Brain microvascular endothelial cell (primary cell): ENCODE data around the gene LCE7A.
A peak's percentile ranks its signal among the peaks of the same experiment; 100 is the strongest.

ENCODE experiments used
- DNase-seq: peaks from one replicate; pipeline ENCODE4 v3.0.0-alpha.2; 2020
- H3K27ac ChIP-seq: fragments of 250-450 bp; sonication (Bioruptor Pico); 2 replicates; pipeline ENCODE4 v1.5.1; 2020; ENCODE audit warnings: mild to moderate bottlenecking, moderate library complexity
- H3K27me3 ChIP-seq: fragments of 250-450 bp; sonication (Bioruptor Pico); replicated peaks from 2 replicates; pipeline ENCODE4 v1.5.1; 2020; ENCODE audit warnings: mild to moderate bottlenecking
- H3K36me3 ChIP-seq: fragments of 250-450 bp; sonication (Bioruptor Pico); replicated peaks from 2 replicates; pipeline ENCODE4 v1.5.1; 2020; ENCODE audit warnings: mild to moderate bottlenecking
- H3K4me3 ChIP-seq: 2 replicates; pipeline ENCODE4 v1.5.1; 2011; ENCODE audit warnings: low read depth, mild to moderate bottlenecking, control low read depth, low read length, moderate library complexity
- in situ Hi-C: cut with HindIII; loops from 2 replicates; pipeline ENCODE4 v1.10.0; 2017; ENCODE audit warnings: low sequenced_read_pairs, low pct_ligation_motif_present
- TF ChIP-seq, protein P1 (sequence below): IDR thresholded peaks from 2 replicates; pipeline ENCODE4 v1.5.1; 2011; ENCODE audit warnings: low read depth, mild to moderate bottlenecking, moderate library complexity, low read length, control low read depth, inconsistent platforms; ENCODE audit errors: missing control alignments

The LCE7A gene

GRCh38 chr1:152861374-152861773, 1.6 kb downstream of the LCE7A start:
- DNase-seq = no peak
- Histone ChIP-seq H3K4me3 (no peak overlapping the region), H3K36me3 (no peaks in the 10 kb centered on the region), H3K27ac (no peak overlapping the region), H3K27me3 (no peaks in the 10 kb centered on the region)
- in situ Hi-C loops = no loop called here
- TF ChIP-seq, protein P1, sequence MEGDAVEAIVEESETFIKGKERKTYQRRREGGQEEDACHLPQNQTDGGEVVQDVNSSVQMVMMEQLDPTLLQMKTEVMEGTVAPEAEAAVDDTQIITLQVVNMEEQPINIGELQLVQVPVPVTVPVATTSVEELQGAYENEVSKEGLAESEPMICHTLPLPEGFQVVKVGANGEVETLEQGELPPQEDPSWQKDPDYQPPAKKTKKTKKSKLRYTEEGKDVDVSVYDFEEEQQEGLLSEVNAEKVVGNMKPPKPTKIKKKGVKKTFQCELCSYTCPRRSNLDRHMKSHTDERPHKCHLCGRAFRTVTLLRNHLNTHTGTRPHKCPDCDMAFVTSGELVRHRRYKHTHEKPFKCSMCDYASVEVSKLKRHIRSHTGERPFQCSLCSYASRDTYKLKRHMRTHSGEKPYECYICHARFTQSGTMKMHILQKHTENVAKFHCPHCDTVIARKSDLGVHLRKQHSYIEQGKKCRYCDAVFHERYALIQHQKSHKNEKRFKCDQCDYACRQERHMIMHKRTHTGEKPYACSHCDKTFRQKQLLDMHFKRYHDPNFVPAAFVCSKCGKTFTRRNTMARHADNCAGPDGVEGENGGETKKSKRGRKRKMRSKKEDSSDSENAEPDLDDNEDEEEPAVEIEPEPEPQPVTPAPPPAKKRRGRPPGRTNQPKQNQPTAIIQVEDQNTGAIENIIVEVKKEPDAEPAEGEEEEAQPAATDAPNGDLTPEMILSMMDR = no peak

DNA sequence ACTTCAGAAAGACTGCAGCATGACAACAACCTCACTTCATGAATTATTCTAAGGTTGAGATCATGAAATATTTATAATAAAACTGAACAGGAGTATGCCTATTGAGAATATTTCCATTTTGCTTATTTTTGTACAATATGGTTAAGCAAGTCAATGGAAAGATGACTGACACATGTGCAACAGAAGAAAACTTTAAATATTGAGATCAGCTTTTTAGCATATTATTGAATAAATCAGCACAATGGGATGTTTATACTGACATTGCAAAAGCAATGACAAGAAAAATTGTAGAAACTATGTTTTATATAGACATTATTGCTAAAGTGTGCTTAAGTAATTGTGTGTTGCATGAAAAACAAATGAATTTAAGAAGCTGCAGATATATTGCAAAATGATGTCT, 4.6 kb downstream of the LCE7A start:
- DNase-seq = no peak
- H3K27me3 ChIP-seq = no peaks in the 10 kb centered on the region
- H3K36me3 ChIP-seq = no peaks in the 10 kb centered on the region
- H3K27ac ChIP-seq = no peak overlapping the region
- TF ChIP-seq, protein P1 = no peak
- in situ Hi-C loops = no loop called here
- H3K4me3 ChIP-seq = no peak overlapping the region

DNA sequence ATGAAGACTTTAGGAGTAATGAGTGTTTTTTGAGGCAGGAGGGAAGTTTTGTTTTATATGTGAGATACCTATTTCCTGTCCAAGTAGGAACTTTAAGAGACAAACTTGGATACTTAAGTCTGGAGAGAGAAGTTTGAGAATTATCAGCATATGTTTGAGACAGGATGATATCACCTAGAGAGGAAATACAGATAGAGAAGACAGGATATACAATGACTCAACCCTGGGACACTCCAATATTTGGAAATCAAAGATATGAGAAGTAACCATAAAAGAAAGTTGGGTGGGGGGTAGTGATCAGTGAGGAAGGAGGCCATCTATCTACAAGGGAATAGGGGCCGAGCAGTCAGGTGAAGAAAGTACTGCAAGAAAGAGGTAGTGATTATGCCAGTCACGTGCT, 6.5 kb downstream of the LCE7A start:
- in situ Hi-C loops = no loop called here
- Histone ChIP-seq H3K27me3 (no peaks in the 10 kb centered on the region), H3K36me3 (no peaks in the 10 kb centered on the region), H3K4me3 (no peak overlapping the region), H3K27ac (no peak overlapping the region)
- TF ChIP-seq, protein P1 = no peak
- DNase-seq = no peak

DNA sequence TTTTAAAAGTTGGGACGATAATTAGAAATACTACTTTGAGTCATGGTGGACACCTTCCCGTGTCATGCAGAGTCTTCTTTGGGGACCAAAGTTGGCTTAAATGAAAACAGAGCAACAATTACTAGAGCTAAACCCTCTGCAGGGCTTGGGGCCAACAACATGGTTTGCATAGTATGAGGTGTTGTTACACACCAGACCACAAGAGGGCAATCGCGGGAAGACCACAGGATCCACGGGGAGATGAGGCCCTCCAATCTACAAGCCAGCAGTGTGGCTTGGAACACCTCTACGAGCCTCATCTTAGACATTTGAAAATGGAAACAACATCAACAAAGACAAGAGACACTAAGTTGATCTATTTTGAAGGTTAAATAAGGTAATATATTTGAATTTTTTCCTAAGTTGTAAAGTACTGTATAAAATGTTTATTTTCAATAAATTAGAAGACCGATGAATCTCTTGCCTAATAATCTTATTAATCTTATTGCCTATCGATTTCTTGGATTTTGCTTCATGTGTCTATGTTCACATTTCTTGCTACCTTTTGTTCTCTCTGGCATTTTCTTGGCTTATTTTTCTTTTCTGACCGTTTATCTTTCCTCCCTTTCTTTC, 10.1 kb downstream of the LCE7A start:
- Histone ChIP-seq H3K36me3 (no peaks in the 10 kb centered on the region), H3K27ac (no peak overlapping the region), H3K4me3 (no peak overlapping the region), H3K27me3 (no peaks in the 10 kb centered on the region)
- peak; percentile 30 for DNase-seq
- in situ Hi-C loops = no loop called here
- TF ChIP-seq, protein P1 = peak; percentile 90

DNA sequence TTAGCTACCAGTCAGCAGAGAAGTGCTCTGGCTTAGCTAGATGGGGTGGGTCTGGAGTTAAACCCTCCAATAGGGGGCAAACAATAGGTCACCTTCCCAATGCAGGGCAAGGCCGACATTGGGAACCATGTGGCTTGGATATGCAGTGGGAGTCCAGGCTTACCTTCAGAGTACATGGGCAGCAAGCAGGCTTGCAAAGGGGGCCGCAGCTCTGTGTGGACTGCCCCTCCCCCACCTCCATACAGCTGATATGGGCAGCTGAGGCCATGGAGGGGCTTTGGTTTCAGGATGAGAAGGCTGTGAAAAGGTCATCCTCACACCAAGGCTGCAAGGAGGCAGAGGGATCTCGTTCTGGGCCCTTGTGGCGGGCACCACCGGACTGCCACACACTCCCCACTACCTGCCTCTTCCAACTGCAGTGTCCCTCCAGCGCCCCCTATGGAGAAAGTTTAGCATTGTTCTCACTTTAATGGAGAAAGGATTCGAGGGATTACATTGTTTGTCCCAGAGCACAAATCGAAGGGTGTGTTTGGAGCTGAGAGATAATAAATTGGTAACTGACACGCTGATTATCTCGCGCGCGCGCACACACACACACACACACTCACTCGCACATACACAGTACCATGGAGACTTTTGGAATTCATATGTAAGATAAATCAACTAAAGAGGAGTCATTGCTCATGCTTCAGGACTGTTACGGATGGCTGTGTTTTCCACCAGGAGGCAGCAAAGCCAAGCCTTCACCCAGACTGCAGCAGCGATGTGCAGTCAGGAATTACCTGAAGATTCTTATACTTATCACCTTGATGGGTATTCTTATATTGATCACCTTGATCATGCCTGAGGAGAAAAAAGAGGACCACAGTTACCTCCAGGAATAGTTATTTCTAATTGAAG, 11.3 kb downstream of the LCE7A start:
- no peaks in the 10 kb centered on the region for H3K36me3 ChIP-seq
- in situ Hi-C loops = no loop called here
- no peak overlapping the region for H3K4me3 ChIP-seq
- TF ChIP-seq, protein P1 = peak; percentile 51
- H3K27ac ChIP-seq = no peak overlapping the region
- H3K27me3 ChIP-seq = no peaks in the 10 kb centered on the region
- no peak for DNase-seq
